Measurements from ENCODE around the gene PRKCB.

The PRKCB gene

DNA sequence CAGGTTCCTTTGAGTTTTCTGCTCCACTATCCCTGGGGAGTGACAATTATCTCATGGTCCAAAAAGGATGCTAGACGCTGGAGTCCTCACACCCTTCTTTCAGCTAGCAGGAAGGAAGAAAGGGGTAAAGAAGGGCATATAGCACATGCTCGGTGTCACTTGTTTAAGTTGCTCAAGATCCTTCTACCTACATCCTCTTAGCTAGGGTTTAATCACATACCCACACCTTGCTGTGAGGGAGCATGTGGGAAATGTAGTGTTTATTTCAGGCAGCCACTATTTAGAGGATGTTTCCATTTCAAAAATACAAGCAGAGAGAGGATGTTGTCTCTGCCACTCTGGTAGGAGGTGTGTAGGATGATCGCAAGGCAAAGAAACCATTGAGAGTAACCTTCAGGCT lies 4.5 kb downstream of the PRKCB start:
- no peak overlapping the region for H3K4me3 ChIP-seq (ENCODE audit: low read length)
- no peak overlapping the region for H2AFZ ChIP-seq (ENCODE audit: low read depth, low read length)
- peaks cover 2% of the 10 kb centered on the region for H3K4me1 ChIP-seq (ENCODE audit: insufficient read depth, low read length)
- no peaks in the 10 kb centered on the region for H3K36me3 ChIP-seq (ENCODE audit: insufficient read depth, low read length)
- no peaks in the 10 kb centered on the region for H3K9me3 ChIP-seq (ENCODE audit: low read length)
- peaks cover 50% of the 10 kb centered on the region for H3K27me3 ChIP-seq (ENCODE audit: insufficient read depth, low read length)

DNA sequence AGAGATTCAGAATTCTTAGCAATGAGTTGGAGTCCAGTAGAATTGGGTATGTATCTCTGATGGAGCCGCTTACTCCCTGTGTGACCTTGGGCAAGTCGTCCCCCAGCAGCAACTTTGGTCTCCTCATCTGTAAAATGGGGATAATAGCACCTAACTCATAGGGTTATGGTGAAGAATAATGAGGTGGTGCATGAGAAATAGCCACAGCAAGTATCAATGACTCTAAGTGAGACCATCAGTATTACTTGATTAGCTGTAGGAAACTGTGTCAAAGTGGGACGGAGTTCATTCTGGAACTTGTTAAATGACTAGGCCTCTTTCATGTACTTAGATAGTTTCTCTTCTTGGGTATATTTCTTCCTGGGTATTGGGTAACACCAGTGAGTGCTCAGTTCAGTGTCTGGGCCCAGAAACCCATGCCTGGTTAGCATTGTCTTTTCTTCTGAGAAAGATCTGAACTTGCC lies 6.4 kb downstream of the PRKCB start:
- H3K4me3 ChIP-seq (ENCODE audit: low read length): no peak overlapping the region
- H3K4me1 ChIP-seq (ENCODE audit: insufficient read depth, low read length): no peaks in the 10 kb centered on the region
- H3K36me3 ChIP-seq (ENCODE audit: insufficient read depth, low read length): no peaks in the 10 kb centered on the region
- no peak overlapping the region for H2AFZ ChIP-seq (ENCODE audit: low read depth, low read length)
- peaks cover 36% of the 10 kb centered on the region for H3K27me3 ChIP-seq (ENCODE audit: insufficient read depth, low read length)
- no peaks in the 10 kb centered on the region for H3K9me3 ChIP-seq (ENCODE audit: low read length)

DNA sequence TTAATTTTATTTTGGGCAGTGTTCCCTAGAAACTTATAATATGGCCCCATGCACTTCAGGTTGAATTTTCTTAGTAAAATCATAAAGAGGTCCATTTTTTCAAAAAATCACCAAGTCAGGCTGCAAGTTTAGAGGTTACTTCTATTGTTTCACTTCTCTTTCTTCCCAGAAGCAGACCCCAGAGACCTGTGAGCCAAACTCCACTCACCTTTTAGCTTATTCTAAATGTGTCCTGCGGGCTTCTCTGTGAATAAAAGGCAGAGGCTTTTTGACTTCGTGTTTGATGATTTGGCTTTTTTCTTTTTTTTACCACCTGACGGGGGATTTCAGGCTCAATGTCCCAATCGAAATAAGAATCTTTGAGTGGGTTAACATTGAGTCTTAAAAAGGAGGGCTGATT lies 7.4 kb downstream of the PRKCB start:
- H3K27me3 ChIP-seq (ENCODE audit: insufficient read depth, low read length): peaks cover 26% of the 10 kb centered on the region
- no peaks in the 10 kb centered on the region for H3K9me3 ChIP-seq (ENCODE audit: low read length)
- no peak overlapping the region for H3K4me3 ChIP-seq (ENCODE audit: low read length)
- no peaks in the 10 kb centered on the region for H3K36me3 ChIP-seq (ENCODE audit: insufficient read depth, low read length)
- H3K4me1 ChIP-seq (ENCODE audit: insufficient read depth, low read length): no peaks in the 10 kb centered on the region
- H2AFZ ChIP-seq (ENCODE audit: low read depth, low read length): no peak overlapping the region

DNA sequence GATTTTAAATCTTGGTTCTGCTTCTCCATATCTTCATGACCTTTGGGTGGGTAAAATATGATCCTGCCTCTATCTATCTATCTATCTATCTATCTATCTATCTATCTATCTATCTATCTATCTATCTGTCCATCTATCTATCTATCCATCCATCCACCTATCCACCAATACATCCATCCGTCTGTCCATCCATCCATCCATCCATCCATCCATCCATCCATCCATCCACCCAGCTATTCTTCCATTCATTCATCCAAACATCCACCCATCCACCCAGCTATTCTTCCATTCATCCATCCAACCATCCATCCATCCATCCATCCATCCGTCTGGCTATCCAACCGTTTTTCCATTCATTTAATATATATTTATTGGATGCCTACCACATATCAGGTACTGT lies 11.5 kb downstream of the PRKCB start:
- Histone ChIP-seq H3K9me3 (ENCODE audit: low read length) (no peaks in the 10 kb centered on the region), H3K36me3 (ENCODE audit: insufficient read depth, low read length) (no peaks in the 10 kb centered on the region), H3K4me3 (ENCODE audit: low read length) (no peak overlapping the region), H2AFZ (ENCODE audit: low read depth, low read length) (no peak overlapping the region), H3K27me3 (ENCODE audit: insufficient read depth, low read length) (peaks cover under 1% of the 10 kb centered on the region), H3K4me1 (ENCODE audit: insufficient read depth, low read length) (no peaks in the 10 kb centered on the region)

DNA sequence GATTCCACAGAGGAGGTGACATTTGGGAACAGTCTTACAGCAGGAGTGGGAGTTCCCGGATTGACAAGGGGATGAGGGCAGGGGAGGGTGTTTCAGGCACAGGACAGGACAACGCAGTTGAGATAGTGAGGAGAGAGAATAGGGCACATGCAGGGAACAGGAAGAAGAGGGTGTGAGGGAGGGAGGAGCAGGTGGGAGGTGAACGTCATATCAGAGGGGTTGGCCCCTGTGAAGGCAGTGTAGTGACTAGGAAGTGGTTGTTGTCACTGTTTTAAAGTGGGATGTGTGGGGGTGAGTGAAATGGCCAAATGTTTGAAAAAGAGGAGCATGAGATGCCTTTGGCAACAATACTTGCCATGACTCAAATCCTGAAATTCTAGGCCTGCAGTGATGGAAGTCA lies 12.2 kb downstream of the PRKCB start:
- H3K36me3 ChIP-seq (ENCODE audit: insufficient read depth, low read length): no peaks in the 10 kb centered on the region
- H3K4me3 ChIP-seq (ENCODE audit: low read length): no peak overlapping the region
- H3K4me1 ChIP-seq (ENCODE audit: insufficient read depth, low read length): no peaks in the 10 kb centered on the region
- H3K9me3 ChIP-seq (ENCODE audit: low read length): no peaks in the 10 kb centered on the region
- H3K27me3 ChIP-seq (ENCODE audit: insufficient read depth, low read length): no peaks in the 10 kb centered on the region
- no peak overlapping the region for H2AFZ ChIP-seq (ENCODE audit: low read depth, low read length)

DNA sequence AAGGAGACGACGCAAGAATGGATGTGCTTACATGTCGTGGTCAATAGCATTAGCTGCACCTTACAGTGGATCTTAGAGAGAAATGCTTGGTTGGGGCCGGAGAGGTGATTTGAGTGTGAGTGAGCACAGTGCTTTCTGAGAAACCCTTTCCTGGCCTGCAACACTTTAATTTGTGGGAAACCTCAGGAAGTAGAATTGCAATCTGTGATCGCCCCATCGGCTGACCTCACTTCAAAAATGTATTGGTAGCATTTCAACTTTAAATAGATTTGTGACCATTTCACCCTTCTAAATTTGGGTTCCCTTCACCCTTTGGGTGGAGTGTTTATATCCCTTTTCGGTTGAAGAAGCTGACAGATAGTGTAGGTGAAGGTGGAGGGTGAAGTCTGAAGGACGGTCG lies 13.2 kb downstream of the PRKCB start:
- H3K27me3 ChIP-seq (ENCODE audit: insufficient read depth, low read length): no peaks in the 10 kb centered on the region
- H3K36me3 ChIP-seq (ENCODE audit: insufficient read depth, low read length): no peaks in the 10 kb centered on the region
- no peaks in the 10 kb centered on the region for H3K4me1 ChIP-seq (ENCODE audit: insufficient read depth, low read length)
- no peak overlapping the region for H2AFZ ChIP-seq (ENCODE audit: low read depth, low read length)
- H3K4me3 ChIP-seq (ENCODE audit: low read length): no peak overlapping the region
- no peaks in the 10 kb centered on the region for H3K9me3 ChIP-seq (ENCODE audit: low read length)

DNA sequence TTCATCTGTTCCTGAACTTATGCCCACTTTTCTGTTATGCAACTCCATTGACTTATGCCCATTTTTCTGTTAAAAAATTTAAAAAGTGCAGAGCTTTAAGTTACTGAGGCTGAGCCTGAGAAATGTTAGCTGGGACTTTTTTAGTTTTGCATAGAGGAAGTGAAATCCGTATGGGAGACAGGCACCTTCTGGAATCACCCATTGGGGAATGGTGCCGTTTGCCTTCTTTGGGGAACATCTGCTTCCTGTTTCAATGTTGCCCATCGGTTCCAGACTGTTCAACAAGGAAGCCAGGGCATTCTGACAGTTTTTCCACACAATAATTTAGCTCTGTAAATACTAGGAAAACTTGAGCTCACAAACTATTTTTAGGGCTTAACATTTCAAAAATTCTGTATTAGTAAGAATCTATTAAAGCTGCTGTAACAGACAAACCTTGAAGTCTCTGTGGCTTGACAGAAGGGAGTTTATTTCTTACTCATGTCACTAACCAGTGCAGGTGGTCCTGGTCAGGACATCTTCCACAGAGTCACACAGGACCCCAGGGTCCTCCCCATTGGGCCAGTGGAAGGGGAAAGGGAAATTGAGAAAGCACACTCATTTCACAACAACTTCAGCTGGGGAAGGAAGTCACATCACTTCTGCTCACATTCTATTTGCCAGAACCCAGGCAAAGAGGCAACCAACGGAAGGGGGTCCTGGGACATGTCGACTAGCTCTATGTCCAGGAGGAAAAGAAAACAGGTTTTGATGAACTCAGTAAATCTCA lies 17.2 kb downstream of the PRKCB start:
- H3K4me1 ChIP-seq (ENCODE audit: insufficient read depth, low read length): no peaks in the 10 kb centered on the region
- H3K4me3 ChIP-seq (ENCODE audit: low read length): no peak overlapping the region
- no peaks in the 10 kb centered on the region for H3K27me3 ChIP-seq (ENCODE audit: insufficient read depth, low read length)
- H3K9me3 ChIP-seq (ENCODE audit: low read length): no peaks in the 10 kb centered on the region
- H3K36me3 ChIP-seq (ENCODE audit: insufficient read depth, low read length): no peaks in the 10 kb centered on the region
- H2AFZ ChIP-seq (ENCODE audit: low read depth, low read length): no peak overlapping the region

DNA sequence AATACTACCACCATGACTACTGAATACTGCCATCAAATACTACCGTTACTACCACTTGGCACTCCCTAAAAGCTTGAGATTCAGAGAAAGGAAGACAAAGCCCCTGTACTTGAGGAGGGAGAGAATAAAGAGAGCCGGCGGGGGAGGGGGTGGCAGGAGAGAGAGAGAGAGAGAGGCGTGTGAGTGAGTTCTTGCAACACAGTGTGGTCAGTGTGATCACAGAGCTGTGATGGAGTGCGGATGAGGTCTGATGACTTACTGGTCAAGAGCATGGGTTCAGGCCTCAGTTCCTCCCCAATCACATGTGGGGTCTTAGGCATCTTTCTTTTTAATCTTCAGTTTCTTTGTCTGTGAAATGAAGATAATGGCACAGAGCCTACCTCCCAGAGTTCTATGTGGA lies 19.2 kb downstream of the PRKCB start:
- H3K27me3 ChIP-seq (ENCODE audit: insufficient read depth, low read length): no peaks in the 10 kb centered on the region
- H3K4me1 ChIP-seq (ENCODE audit: insufficient read depth, low read length): no peaks in the 10 kb centered on the region
- H2AFZ ChIP-seq (ENCODE audit: low read depth, low read length): no peak overlapping the region
- no peak overlapping the region for H3K4me3 ChIP-seq (ENCODE audit: low read length)
- no peaks in the 10 kb centered on the region for H3K9me3 ChIP-seq (ENCODE audit: low read length)
- H3K36me3 ChIP-seq (ENCODE audit: insufficient read depth, low read length): no peaks in the 10 kb centered on the region

DNA sequence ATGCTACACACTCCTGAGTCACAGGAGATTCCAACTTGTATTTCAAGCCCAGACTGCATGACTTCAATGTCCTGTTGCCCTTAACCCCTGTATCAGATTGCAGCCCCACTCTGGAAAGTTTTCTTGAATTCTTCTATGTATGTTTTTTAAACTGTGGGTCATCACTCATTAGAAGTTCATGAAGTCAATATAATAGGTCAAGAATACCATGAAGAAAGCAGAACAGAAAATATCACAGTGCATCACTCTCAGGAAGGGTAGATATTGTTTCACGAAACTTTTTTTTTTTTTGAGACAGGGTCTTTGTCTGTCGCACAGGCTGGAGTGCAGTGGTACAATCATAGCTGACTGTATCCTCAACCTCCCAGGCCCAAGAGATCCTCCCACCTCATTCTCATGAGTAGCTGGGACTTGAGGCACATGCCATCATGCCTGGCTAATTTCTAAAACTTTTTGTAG lies 20.5 kb downstream of the PRKCB start:
- Histone ChIP-seq H3K4me3 (ENCODE audit: low read length) (no peak overlapping the region), H2AFZ (ENCODE audit: low read depth, low read length) (no peak overlapping the region), H3K27me3 (ENCODE audit: insufficient read depth, low read length) (no peaks in the 10 kb centered on the region), H3K4me1 (ENCODE audit: insufficient read depth, low read length) (no peaks in the 10 kb centered on the region), H3K36me3 (ENCODE audit: insufficient read depth, low read length) (no peaks in the 10 kb centered on the region), H3K9me3 (ENCODE audit: low read length) (no peaks in the 10 kb centered on the region)

DNA sequence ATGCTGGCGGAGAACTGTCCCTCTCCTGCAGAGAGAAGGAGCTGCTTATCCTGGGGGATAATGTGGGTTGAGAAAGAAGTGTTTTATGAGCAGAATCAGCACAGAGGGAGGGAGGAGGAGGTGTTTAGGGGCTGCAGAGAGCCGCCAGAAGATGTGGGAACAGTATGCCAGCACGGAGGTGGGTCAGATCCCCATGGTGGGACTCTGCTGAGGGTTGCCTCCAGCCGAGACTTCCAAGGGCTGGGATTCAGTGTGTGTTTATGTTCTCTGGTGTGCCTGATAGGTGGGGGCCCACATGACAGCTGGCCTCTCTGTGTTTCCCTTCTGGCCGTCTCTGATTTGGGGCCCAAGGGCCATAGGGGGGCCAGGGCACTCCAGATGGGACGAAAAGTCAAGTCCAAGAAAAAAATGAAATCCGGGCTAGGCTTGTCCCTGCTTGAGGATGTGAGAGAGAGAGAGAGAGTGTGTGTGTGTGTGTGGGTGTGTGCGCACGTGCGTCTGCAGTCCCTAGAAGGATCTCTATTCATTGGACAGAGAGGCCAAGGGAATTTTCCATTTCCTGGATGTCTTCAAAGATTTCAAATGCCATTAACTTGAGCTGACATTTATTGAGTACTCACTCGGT lies 21.6 kb downstream of the PRKCB start:
- Histone ChIP-seq H3K4me1 (ENCODE audit: insufficient read depth, low read length) (no peaks in the 10 kb centered on the region), H3K27me3 (ENCODE audit: insufficient read depth, low read length) (peaks cover 3% of the 10 kb centered on the region), H3K9me3 (ENCODE audit: low read length) (no peaks in the 10 kb centered on the region), H3K4me3 (ENCODE audit: low read length) (no peak overlapping the region), H2AFZ (ENCODE audit: low read depth, low read length) (no peak overlapping the region), H3K36me3 (ENCODE audit: insufficient read depth, low read length) (no peaks in the 10 kb centered on the region)

DNA sequence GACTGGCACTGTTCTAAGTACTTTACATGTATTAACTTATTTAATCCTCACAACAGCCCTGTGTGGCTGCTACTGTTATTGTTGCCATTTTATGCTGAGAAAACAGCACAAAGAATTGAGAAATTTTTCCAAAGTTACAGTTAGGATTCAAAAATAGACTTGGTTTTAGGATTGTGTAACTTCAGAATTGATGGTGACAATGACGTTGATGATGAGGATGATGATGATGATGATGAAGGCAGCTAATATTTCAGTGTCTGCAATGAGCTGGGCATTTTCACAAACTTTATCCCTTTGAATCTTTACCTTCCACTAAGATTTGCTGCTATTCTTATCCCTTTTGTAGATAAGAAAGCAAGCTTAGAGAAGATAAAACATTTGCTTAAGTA lies 22.1 kb downstream of the PRKCB start:
- Histone ChIP-seq H3K4me1 (ENCODE audit: insufficient read depth, low read length) (no peaks in the 10 kb centered on the region), H3K4me3 (ENCODE audit: low read length) (no peak overlapping the region), H2AFZ (ENCODE audit: low read depth, low read length) (no peak overlapping the region), H3K27me3 (ENCODE audit: insufficient read depth, low read length) (peaks cover 3% of the 10 kb centered on the region), H3K9me3 (ENCODE audit: low read length) (no peaks in the 10 kb centered on the region), H3K36me3 (ENCODE audit: insufficient read depth, low read length) (no peaks in the 10 kb centered on the region)

DNA sequence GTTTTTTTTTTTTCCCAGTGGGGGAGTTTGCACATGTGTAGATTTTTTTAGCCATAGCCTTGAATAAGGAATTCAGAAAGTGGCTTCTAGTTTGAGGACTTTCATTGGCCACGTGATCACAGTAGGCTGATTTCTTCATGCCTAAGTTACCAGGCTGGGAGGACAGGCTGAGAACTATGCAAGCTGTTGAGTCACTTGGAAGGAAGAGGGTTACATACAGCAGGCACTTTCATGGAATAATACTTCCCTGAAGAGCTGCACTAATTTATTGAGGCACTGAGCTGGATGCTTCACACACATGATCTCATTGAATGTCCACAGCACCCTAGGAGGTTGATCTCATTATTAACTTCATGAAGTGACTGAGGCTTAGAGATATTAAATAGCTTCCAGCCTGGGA lies 22.8 kb downstream of the PRKCB start:
- Histone ChIP-seq H3K36me3 (ENCODE audit: insufficient read depth, low read length) (no peaks in the 10 kb centered on the region), H3K4me3 (ENCODE audit: low read length) (no peak overlapping the region), H3K27me3 (ENCODE audit: insufficient read depth, low read length) (peaks cover 3% of the 10 kb centered on the region), H3K4me1 (ENCODE audit: insufficient read depth, low read length) (no peaks in the 10 kb centered on the region), H3K9me3 (ENCODE audit: low read length) (no peaks in the 10 kb centered on the region), H2AFZ (ENCODE audit: low read depth, low read length) (no peak overlapping the region)

DNA sequence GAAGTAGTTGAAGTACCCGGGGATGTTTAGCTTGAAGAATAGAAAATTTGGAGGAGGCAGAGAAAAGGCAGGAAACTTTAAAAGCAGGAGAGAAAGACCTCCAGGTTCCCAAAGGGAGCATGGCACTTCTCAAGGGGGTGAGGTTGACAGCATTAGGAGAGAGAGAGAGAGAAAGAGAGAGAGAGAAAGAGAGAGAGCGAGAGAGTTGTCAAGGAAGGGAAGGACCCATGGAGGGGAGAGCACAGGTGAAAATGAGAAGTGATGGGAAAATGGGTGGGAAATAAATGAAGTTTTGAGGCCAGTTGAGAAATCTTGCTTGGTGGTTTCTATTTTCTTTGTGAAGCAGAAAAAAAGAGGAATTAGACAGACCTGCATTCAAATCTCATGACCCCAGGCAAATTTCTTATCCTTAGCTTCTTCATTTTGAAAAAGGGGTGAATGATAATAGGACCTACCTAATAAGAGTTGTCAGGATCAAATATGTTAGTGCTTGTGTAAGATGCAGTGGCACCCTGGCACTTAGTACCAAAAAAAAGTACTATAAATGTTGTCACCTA lies 24.0 kb downstream of the PRKCB start:
- Histone ChIP-seq H3K4me3 (ENCODE audit: low read length) (no peak overlapping the region), H3K4me1 (ENCODE audit: insufficient read depth, low read length) (no peaks in the 10 kb centered on the region), H3K36me3 (ENCODE audit: insufficient read depth, low read length) (no peaks in the 10 kb centered on the region), H3K27me3 (ENCODE audit: insufficient read depth, low read length) (peaks cover 3% of the 10 kb centered on the region), H3K9me3 (ENCODE audit: low read length) (no peaks in the 10 kb centered on the region), H2AFZ (ENCODE audit: low read depth, low read length) (no peak overlapping the region)
